Kidney capillary endothelial cell (primary cell): Measurements from ENCODE around the gene PLA2G2C.

ENCODE experiments used
- DNase-seq: peaks from one replicate; pipeline ENCODE4 v3.0.0-alpha.2; 2018; ENCODE audit warnings: low spot score

PLA2G2C gene

DNA sequence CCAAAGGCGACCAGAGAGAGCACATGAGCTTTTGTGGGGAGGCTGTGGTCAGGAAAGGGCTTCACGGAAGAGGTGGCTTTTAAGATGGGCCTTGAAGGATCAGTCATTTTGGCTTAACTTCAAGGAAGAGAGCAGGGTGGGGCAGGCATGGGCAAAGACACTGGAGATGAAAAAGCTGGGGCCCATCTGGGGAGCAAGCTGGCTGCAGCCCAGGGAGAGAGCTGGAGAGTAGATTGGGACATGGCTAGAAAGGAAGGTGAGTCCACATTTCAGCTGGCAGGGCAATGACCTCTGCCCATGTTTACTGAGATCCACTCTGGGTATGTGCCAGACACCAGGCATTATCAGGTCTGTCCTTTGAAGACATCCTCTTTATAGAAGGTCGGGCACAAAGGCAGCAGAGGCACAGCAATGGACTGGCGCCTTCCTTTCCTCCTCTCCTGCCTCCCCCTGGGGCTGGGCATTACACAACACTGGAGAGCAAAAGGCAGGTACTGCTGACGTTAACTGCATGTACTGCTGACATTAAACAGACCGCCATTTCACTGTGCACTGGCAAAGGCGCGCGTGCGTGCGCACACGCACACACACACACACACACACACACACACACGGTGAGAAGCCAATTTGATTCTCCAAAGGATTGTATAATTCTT, 2.6 kb downstream of the PLA2G2C start:
- DNase-seq = no peak

DNA sequence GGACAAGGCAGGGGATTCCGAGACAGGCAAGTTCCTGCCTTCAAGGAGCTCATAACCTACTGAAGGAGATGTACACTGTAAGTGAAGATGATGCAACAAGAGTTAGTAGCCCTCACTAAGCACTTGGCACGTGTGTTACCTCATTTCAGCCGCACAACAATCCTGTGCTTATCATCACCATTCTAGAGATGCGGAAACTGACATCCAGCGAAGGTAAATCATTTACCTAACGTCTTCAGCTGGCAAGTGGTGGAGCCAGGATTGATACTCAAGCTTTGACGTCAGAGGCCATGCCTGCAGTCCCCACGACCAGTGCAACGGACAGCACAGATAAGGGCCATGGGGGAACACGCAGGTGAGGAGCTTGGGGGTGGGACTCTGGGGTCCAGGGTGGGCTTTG, 3.3 kb downstream of the PLA2G2C start:
- DNase-seq = no peak

DNA sequence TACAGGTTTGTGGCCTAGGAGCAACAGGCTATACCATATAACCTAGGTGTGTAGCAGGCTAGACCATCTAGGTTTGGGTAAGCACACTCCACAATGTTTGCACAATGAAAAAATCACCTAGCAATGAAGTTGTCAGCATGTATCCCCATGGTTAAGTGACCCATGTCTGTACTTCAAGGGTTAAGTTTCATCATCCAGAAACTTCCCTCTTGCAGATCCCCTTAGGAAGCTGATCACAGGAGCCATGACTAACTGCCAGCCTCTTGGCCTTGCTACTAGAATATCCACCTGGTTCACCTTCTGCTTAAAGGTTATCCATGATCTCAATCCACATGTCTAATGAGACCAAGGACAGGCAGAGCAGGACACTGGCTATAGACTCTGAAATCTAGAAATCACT, 3.9 kb downstream of the PLA2G2C start:
- no peak for DNase-seq

DNA sequence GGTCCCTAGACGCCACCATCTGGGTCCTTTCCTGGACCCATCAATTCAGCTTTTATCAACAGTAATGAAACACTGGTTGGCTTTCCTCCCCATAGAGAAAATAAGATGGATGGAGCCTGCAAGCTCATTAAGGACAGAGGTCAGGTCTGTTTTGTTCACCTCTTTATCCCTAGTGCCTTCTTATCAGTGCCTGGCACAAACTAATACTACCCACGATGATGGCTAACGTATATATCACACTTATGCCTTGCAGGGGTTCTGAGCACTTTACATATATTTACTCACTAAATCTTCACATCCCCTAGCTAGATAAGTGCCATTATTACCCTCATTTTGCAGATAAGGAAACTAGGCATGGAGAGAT, 5.5 kb downstream of the PLA2G2C start:
- DNase-seq = no peak

DNA sequence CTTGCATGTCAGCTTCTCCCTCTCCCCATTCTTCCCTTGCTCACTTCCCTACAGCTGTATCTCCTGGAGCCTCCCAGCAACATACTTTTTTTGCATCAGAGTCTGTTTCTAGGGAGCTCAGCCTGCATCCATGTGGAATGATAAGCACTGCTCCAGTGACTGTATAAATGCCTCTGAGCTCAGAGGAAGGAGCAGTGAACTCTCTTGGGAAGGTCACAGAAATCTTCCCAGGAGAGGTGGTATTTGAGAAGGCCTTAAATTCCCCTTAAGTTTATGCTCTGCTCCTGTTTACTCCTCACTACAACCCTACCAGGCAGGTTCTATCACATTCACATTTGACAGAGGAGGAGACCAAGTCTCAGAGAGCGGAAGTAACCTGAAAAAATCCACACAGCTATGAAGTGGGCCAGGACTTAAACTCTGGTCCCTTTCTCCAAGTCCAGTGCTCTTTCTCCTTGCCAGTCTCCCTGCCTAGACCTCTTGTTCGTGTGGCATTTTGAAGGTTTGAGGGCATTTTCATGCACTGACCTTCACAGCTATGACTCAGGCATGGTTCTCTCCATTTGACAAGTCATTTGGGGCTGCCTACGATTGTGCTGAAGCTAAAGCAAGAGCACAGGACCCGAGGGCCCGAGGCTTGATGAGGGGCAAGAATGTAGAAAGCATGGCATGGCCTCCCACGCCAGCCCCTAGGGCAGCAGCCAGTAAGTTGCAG, 6.0 kb downstream of the PLA2G2C start:
- DNase-seq = no peak

DNA sequence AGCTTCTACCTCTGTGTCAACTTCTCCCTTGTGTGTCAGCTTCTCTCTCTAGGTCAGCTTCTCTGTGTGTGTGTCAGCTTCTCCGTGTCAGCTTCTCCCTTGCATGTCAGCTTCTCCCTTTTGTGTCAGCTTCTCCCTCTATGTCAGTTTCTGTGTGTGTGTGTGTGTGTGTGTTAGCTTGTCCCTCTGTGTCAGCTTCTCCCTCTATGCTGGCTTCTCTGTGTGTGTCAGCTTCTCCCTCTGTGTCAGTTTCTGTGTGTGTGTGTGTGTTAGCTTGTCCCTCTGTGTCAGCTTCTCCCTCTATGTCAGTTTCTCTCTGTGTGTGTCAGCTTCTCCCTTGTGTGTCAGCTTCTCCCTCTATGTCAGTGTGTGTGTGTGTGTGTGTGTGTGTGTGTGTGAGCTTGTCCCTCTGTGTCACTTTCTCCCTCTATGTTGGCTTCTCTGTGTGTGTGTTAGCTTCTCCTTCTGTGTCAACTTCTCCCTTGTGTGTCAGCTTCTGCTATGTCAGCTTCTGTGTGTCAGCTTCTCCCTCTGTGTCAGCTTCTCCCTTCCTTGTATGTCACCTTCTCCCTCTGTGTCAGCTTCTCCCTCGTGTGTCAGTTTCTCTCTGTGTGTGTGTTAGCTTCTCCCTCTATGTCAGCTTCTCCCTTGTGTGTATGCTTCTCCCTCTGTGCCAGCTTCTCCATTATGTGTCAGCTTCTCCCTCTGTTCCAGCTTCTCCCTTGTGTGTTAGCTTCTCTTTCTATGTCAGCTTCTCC, 6.8 kb downstream of the PLA2G2C start:
- no peak for DNase-seq

DNA sequence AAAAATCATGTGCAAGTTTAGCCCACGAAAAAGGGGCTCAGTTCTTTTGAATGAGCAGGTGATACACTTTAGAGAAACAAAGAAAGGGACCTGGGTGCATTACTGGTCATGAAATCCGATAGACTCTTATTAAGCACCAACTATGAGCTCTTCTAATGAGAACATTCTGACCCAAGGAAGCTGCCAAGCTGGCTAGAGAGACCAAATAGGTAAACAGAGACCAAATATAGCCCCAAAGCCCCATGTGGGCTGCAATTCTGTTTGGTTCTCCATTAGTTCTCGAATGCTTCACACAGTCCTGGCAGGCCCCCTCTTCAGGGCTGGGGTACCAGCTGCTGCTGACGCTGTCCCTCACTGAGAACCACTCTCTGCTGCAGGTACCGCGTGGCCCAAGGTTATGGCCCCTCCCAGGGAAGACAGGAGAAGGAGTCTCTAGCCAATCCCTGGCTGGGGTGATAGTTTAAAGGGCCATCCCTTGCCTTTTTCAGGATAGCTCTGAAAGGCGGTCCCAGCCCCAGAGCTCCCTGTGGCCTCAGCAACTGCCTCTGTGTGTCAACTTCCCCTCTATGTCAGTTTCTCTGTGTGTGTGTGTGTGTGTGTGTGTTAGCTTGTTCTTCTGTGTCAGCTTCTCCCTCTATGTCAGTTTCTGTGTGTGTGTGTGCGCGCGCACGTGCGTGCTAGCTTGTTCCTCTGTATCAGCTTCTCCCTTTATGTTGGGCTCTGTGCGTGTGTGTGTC, 7.5 kb downstream of the PLA2G2C start:
- no peak for DNase-seq

DNA sequence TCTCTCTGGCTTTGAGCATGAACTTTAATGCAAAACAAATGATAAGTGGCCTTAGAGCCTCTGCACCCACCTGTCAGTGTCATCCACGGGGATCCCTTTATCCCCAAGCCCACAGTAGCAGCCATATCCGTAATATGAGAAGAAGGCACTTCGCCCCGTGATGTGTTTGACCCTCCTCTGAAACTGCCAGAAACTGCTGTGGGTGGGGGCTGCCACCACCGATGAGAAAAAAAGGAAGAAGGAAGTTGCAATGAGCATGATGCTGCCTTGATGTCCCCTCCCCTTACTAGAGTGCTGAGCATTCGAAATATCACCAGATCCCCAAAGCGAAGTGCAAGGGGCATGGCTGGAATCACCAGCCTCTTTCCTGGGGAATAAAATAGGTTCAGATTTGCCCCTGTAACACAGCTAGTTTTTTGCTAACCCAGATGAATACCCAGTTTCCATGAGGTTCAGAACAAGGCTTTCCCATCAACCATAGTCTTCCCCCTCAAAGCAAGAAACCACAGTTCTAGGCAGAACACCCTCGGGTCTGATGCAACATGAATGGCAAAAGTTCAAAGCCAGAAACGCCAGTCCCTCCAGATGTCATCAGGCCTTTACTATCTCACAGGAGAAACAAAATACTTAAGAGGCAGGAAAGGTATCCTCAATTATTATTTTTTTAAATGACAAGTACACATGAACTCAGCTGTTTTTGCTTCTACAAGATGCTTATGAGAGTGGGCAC, 11.2 kb downstream of the PLA2G2C start:
- no peak for DNase-seq

DNA sequence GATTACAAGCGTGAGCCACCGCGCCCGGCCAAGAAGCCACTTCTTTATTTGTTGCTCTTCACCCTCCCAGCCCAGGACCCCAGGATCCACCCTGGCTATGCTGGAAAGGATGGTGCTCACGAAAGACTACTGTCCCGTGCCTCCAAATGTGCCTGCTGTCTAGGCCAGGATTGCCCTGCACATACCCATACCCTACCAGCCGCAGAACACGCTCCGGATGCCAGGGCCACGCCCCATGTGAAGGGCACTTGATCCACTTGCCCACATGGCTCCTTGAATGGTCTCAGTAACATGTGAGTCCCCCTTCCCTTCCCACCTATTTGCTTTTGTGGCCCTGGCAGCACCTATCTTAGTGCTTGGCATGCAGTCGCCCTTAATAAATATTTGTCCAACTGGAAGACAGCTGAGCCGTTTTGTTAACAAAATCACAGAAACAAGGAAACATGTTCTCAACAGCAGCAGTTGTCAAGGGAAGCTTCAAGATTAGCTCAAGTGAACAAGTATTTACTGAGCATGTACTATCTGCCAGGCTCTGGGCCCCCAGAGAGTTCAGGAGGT, 14.2 kb downstream of the PLA2G2C start:
- DNase-seq = no peak

DNA sequence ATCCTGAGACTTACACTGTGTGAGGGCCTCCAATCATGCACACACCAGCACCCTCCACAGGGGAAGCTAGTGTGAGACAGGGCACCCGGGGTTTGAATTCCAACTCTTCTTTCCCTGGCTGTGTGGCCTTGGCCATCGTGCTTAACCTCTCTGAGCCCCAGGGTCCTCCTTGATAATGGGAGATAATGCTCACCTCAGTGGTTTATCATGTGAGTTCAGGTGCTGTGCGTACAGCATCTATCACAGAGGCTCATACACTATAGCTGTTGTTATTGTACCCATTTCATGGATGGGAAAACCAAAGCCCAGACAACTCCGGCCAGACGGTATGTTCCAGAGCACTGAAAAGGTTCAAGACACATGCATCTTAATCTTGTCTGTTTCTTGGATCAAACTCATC, 16.4 kb downstream of the PLA2G2C start:
- no peak for DNase-seq

DNA sequence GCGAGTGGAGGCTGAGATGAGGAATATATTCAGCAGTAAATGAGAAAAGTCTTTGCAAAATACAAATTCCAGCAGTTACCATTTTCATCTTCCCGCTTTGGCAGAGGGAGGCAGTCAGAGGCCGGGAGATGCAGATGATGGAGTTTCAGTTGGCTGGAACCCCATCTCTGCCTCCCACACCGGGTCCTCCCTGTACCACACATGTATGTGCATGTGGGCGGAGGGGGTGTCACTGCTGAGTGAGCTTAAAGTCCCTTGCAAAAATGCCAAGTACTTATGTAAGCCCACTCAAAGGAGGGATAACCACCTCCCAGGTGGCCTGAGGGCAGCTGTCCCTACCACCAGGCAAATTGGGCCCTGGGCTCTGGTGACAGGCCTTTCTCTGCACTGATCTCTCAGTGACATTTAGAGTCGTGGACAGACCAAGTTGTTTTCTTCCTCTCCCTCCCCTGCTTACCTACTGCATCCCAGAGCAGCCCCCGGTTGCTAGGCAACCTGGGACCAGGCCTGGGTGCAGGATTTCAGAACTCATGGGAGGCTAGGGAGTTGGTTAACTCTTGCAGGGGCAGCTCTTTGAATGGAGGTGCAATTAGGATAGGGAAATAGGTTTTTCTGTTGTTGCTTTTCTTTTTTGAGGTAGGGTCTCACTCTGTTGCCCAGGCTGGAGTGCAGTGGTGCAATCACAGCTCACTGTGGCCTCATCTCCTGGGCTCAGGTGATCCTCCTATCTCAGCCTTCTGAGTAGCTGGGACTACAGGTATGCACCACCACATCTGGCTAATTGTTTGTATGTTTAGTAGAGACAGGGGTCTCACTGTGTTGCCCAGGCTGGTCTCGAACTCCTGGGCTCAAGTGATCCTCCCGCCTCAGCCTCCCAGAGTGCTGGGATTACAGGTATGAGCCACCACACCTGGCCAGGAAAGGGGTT, 17.5 kb downstream of the PLA2G2C start:
- no peak for DNase-seq

DNA sequence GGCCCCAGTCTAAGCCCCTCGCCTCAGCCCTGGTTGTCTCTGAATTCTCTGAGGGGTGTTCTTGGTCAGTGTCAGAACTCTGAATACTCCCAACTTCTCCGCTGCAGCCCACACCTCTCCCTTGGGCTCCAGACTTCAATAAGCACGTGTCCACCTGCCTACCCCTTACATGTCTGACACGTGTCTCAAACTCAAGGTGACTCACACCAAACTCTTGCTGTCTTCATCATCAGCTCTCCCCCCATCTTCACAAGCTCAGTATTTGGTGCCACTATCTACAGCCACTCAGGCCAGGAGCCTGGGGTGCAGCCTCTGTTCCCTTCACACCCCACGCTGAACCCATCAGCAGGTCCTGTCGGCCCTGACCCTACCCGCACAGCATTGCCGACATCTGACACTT, 19.2 kb downstream of the PLA2G2C start:
- no peak for DNase-seq

DNA sequence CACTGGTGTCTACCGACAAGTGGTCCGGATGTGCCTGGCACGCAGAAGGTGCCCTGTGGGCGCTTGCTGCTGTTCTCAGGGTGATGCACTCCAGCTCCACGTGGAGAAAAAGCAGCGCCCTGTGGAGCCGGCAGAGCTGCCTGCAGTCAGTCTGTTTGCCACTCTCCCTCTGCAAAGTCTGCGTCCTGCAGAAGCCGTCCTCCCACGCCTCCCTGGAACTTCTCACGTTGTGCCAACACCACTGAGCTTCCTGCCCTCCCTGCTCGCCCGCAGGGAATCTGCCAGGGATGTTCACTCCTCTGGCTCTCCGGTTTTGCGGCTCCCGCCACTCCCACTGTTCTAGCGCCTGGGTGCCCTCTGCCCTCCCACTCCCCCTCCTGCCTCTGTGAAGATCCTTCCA, 20.3 kb downstream of the PLA2G2C start:
- no peak for DNase-seq

DNA sequence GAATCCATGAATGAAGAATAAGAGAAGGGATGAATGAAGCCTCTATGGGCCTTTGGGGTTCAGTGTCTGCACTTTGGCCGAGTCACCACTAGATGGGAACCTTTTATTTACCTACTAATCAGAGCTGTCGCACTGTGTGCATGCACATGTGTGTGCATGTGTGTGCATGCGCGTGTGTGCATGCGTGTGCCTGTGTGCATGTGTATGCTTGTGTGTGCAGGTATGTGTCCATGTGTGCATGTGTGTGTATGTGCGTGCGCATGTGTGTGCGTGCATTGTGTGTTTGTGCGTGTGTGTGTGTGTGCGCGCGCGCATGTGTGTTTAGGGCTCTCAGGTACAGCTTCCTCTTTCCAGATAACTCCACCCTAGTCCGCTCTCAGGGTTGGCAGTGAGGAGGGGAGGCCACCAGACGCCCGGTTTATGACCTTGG, 20.8 kb downstream of the PLA2G2C start:
- DNase-seq = no peak

DNA sequence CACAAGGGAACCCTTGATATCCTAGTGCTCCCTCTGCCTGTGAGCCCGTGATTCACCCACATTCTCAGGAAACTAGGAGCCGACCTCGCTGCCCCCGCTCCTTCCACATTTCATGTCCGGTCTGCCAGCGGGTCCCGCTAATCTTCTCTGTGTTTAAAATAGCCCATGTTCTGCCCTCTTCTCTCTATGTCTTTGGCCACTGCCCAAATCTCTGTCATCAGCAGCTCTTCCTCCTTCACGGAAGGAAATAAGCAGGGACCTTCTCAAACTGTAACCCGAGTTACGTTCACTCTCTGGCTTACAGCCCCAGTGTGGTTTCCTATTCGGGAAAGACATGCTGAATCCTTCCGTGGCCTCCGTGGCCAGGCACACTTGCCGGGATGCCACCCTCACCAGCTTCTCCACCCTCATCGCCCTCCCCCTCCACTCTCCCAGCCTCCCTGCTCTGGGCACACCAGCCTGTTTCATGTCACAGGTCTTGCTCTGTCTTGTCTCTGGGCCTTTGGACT, 21.6 kb downstream of the PLA2G2C start:
- DNase-seq = peak; percentile 85

DNA sequence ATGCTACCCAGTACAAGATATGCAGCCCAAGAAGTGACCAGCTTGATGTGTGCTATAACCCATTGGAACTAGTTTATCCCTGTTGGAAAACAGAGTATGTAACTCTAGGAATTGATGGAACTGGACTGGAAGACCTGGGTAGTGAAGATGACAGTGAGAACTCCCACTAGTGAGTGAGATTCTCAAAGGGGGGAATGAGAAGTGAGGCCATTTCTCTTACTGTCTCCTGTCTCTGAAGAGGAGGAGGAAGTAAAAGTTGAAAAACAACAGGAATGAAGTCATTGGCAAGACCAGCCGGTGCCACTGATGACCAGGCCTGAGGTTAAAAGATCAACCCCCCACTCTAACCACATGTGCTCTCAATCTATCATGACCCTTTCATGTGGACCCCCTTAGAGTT, 26.3 kb downstream of the PLA2G2C start:
- DNase-seq = no peak

DNA sequence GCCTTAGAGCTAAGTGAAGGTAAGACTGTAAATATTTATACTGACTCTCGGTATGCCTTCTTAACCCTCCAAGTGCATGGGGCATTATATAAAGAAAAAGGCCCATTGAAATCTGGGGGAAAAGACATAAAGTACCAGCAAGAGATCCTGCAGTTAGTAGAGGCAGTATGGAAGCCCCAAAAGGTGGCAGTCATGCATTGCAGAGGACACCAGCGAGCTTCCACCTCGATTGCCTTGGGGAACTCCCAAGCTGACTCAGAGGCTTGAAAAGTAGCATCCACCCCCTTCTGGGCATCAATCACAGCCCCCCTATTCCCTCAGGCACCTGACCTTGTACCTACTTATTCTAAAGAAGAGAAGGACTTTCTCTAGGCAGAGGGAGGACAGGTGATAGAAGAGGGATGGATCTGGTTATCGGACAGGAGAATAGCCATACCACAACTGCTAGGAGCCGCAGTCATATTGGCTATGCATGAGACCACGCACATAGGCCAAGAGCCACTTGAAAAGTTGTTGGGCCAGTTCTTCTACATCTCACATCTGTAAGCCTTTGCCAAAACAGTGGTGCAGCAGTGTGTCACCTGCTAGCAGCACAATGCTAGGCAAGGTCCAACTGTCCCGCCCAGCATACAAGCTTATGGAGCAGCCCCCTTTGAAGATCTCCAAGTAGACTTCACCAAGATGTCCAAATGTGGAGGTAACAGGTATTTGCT, 27.8 kb downstream of the PLA2G2C start:
- DNase-seq = no peak

DNA sequence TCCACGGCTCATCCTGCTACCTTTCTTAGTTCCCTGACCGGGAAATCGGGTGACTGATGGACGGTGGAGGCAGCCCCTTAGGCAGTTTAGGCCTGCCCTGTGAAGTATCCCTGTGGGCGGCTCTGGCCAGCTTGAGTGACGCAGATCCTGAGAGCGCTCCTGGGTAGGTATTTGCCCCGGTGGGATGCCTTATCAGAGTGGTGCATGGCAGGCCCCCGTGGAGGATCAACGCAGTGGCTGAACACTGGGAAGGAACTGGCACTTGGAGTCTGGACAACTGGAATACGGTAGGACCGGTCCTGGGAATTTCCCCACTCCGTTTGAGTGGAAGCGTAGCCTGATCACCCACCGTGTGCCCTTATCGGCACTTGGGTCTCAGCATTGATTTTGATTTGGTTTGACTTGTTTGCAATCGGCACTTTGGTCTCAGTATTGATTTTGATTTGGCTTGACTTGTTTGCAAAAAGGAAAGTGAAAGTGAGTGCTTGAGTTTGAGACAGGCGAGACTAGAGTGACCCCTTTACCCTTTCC, 32.0 kb downstream of the PLA2G2C start:
- no peak for DNase-seq

DNA sequence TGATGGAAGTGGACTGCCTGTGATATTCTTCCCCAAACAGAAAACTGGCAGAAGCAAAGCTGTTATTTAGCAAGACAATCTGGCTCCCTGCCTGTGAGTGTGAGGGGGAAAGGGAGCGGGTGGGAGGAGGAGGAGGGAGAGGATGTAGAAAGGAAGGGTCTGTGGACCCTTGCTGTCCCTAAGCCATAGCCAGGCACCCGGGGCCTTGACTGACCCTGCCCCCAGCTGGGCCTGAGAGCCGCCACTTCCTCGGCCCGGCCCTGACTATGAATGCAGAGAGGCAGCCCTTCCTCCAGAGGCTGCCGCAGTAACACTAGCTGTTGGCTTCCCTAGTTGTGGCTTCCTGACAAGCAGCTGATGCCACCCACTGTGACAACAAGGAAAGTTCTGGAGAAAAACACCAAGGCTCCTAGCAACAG, 33.3 kb downstream of the PLA2G2C start:
- DNase-seq = no peak
